ENCODE measurements around the gene MYZAP. TPM values are rescaled to one million over a fixed set of nuclear protein-coding genes. Genes with fewer than 3 reads are reported as not detected.

MYZAP gene
- total and polyA plus RNA-seq, 9 of the 15 experiments (the other 6 are each of a cell fraction or from before 2014, with no cell fraction given): 0.03 TPM; not detected in 8

- TF ChIP-seq HOMEZ (CRISPR knock-in tag; IDR thresholded peaks at IDR 0.05): no peak
- peak; percentile 65 for TF ChIP-seq EP300 (IDR thresholded peaks at IDR 0.05; ENCODE audit: low read length)
- no peak for TF ChIP-seq SMARCC2 (IDR thresholded peaks at IDR 0.05; ENCODE audit: low read depth)
- TF ChIP-seq ZNF175 (CRISPR knock-in tag; IDR thresholded peaks at IDR 0.05; ENCODE audit: low read depth): peak; percentile 81
- TF ChIP-seq ZFP91 (CRISPR knock-in tag; IDR thresholded peaks at IDR 0.05): no peak
- peak; percentile 88 for TF ChIP-seq SMAD1 (IDR thresholded peaks at IDR 0.05; ENCODE audit: low read depth, low read length, partially characterized antibody)
- no peak; a peak in 1 of 4 replicates for TF ChIP-seq FOXA3 (CRISPR knock-in tag; conservative IDR thresholded peaks at IDR 0.05 in 1 of 2, IDR thresholded peaks at IDR 0.05 in 1 of 2)
- 0 out of 2 replicates have a peak, but pooled peaks have one; percentile 70 for TF ChIP-seq XRCC5 (IDR thresholded peaks at IDR 0.05; ENCODE audit: low read depth, low read length)
- no peak for TF ChIP-seq PTRF (tag; IDR thresholded peaks at IDR 0.05)
- 0 out of 2 replicates have a peak, but pooled peaks have one; percentile 4 for TF ChIP-seq NR4A1 (CRISPR knock-in tag; IDR thresholded peaks at IDR 0.05)
- no peak for TF ChIP-seq NR4A1 (tag; IDR thresholded peaks at IDR 0.05)
- peak; percentile 96 for TF ChIP-seq GABPB1 (CRISPR knock-in tag; IDR thresholded peaks at IDR 0.05)
- no peak for TF ChIP-seq ATF4 (CRISPR knock-in tag; IDR thresholded peaks at IDR 0.05)
- no peak for TF ChIP-seq SMARCA5 (IDR thresholded peaks at IDR 0.05)
- no peak for TF ChIP-seq ZBTB8A (IDR thresholded peaks at IDR 0.05; ENCODE audit: partially characterized antibody)
- peak; percentile 85 for TF ChIP-seq ELF4 (CRISPR knock-in tag; IDR thresholded peaks at IDR 0.05)
- peak; percentile 78 to 98 (median 95) for TF ChIP-seq YY1 (IDR thresholded peaks at IDR 0.05; ENCODE audit: borderline replicate concordance in 1 of 3, control insufficient read depth in 1 of 3, extremely low read depth in 1 of 3, insufficient read depth in 3 of 3, insufficient read length in 1 of 3, insufficient replicate concordance in 2 of 3, low read depth in 1 of 3, low read length in 2 of 3)
- TF ChIP-seq THRA (IDR thresholded peaks at IDR 0.05): no peak
- TF ChIP-seq SAFB2 (IDR thresholded peaks at IDR 0.05; ENCODE audit: borderline replicate concordance, low read depth, low read length, severe bottlenecking): no peak
- peak; percentile 54; the same call in 1 of the 2 replicates for TF ChIP-seq DMBX1 (CRISPR knock-in tag; IDR thresholded peaks at IDR 0.05; ENCODE audit: borderline replicate concordance)
- no peak for TF ChIP-seq FIP1L1 (IDR thresholded peaks at IDR 0.05; ENCODE audit: low read depth, low read length, poor library complexity, severe bottlenecking)
Observed at GRCh38 chr15:57706405-57707209, 114.9 kb downstream of the MYZAP start, which contains the start of gene POLR2M (continued).
